ENCODE results near the gene CFAP46. TPM values are rescaled to one million over a fixed set of nuclear protein-coding genes. Genes with fewer than 3 reads are reported as not detected.

CFAP46 gene
- total RNA-seq, 1 donor from 2014 or later, result 1.3 TPM

- Histone ChIP-seq H3K27me3 (ENCODE audit: insufficient read depth, low read length) (peaks cover under 1% of the 10 kb centered on the region), H3K4me1 (ENCODE audit: insufficient read depth, low read length) (no peaks in the 10 kb centered on the region), H3K4me2 (ENCODE audit: low read length) (no peak overlapping the region), H3K9ac (ENCODE audit: low read length) (no peak overlapping the region), H3K9me3 (ENCODE audit: insufficient read depth, low read depth, low read length) (no peaks in the 10 kb centered on the region), H3K27ac (ENCODE audit: low read depth, low read length) (no peak overlapping the region), H3K79me2 (ENCODE audit: insufficient read depth, low read length) (no peaks in the 10 kb centered on the region), H2AFZ (ENCODE audit: low read depth, low read length) (no peak overlapping the region), H3K4me3 (ENCODE audit: insufficient read depth, low read depth, low read length) (no peak overlapping the region), H3K36me3 (ENCODE audit: insufficient read depth, low read length) (no peaks in the 10 kb centered on the region), H4K20me1 (ENCODE audit: insufficient read depth, low read length) (no peaks in the 10 kb centered on the region)
- Mint-ChIP-seq H3K27ac (ENCODE audit: unreplicated experiment) (no peak overlapping the region), H3K9me3 (ENCODE audit: unreplicated experiment) (peaks cover 3% of the 10 kb centered on the region), H3K4me3 (ENCODE audit: unreplicated experiment) (no peak overlapping the region), H3K27me3 (ENCODE audit: low read depth, unreplicated experiment) (peaks cover 40% of the 10 kb centered on the region), H3K36me3 (ENCODE audit: low read depth, unreplicated experiment) (peaks cover 2% of the 10 kb centered on the region), H3K4me1 (ENCODE audit: low read depth, unreplicated experiment) (peaks cover 1% of the 10 kb centered on the region)
- no peak for FAIRE-seq
- TF ChIP-seq, protein P1, sequence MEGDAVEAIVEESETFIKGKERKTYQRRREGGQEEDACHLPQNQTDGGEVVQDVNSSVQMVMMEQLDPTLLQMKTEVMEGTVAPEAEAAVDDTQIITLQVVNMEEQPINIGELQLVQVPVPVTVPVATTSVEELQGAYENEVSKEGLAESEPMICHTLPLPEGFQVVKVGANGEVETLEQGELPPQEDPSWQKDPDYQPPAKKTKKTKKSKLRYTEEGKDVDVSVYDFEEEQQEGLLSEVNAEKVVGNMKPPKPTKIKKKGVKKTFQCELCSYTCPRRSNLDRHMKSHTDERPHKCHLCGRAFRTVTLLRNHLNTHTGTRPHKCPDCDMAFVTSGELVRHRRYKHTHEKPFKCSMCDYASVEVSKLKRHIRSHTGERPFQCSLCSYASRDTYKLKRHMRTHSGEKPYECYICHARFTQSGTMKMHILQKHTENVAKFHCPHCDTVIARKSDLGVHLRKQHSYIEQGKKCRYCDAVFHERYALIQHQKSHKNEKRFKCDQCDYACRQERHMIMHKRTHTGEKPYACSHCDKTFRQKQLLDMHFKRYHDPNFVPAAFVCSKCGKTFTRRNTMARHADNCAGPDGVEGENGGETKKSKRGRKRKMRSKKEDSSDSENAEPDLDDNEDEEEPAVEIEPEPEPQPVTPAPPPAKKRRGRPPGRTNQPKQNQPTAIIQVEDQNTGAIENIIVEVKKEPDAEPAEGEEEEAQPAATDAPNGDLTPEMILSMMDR (IDR thresholded peaks at IDR 0.05; ENCODE audit: insufficient read depth, low read depth, low read length), result no peak
- no peak for TF ChIP-seq EZH2 (IDR thresholded peaks at IDR 0.05; ENCODE audit: insufficient read depth, low read length)
- no peak for DNase-seq (ENCODE audit: low read depth)
Observed at GRCh38 chr10:132865171-132865631, 77.2 kb downstream of the CFAP46 start.

DNA sequence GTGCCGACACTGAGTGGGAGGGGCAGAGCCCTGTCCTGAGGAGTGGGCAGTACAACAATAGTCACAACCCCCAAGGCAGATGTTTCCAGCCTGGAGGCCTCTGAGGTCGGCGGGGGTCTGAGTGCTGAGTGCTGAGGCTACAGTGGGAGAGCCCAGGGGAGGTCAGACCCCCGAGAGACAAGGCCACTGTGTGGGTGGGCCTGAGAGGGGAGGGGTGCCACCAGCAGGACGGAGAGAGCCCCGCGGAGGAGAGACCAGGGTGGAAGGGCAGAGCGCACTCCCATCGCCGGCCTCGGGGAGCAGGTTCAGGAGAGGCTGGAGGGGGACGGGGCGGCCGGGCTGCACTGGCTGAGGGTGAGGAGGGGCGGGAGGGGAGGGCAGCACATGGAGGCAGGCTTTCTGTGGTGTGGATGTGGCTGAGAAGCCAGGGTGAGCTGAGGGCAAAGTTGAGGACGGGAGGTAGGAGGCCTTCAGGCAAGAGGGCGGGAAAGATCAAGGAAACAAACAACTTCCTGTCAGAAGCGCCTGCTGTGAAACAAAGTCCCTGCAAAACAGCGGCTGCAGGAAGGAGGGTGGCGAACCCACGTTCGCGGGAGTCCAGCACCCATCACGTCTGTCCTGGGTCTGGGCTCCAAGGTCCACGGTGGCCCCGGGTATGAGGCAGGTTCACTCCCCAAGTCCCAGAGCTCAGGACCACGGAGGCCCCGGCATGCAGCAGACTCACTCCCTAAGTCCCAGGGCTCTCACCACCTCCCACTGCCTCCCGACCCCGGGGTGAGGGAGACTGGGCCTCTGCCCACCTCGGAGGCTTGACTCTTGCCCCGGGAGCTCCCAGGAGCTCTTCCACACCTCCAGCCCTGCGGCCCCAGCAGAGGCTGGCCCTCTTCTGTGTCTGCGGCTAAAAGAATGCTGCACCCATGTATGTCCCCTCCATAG is 79.6 kb downstream of the CFAP46 start:
- Mint-ChIP-seq H3K4me1 (ENCODE audit: low read depth, unreplicated experiment) (peaks cover 1% of the 10 kb centered on the region), H3K36me3 (ENCODE audit: low read depth, unreplicated experiment) (peaks cover 2% of the 10 kb centered on the region), H3K27ac (ENCODE audit: unreplicated experiment) (no peak overlapping the region), H3K27me3 (ENCODE audit: low read depth, unreplicated experiment) (peaks cover 33% of the 10 kb centered on the region), H3K4me3 (ENCODE audit: unreplicated experiment) (no peak overlapping the region), H3K9me3 (ENCODE audit: unreplicated experiment) (no peaks in the 10 kb centered on the region)
- H4K20me1 ChIP-seq (ENCODE audit: insufficient read depth, low read length), result no peaks in the 10 kb centered on the region
- no peak for TF ChIP-seq EZH2 (IDR thresholded peaks at IDR 0.05; ENCODE audit: insufficient read depth, low read length)
- TF ChIP-seq, protein P1 (IDR thresholded peaks at IDR 0.05; ENCODE audit: insufficient read depth, low read depth, low read length), result no peak
- DNase-seq (ENCODE audit: low read depth) (no peak), FAIRE-seq (no peak)
- peaks cover 2% of the 10 kb centered on the region for H3K27me3 ChIP-seq (ENCODE audit: insufficient read depth, low read length)
- H3K9ac ChIP-seq (ENCODE audit: low read length), result no peak overlapping the region
- no peak overlapping the region for H3K27ac ChIP-seq (ENCODE audit: low read depth, low read length)
- H3K9me3 ChIP-seq (ENCODE audit: insufficient read depth, low read depth, low read length), result no peaks in the 10 kb centered on the region
- H3K36me3 ChIP-seq (ENCODE audit: insufficient read depth, low read length), result no peaks in the 10 kb centered on the region
- no peaks in the 10 kb centered on the region for H3K4me1 ChIP-seq (ENCODE audit: insufficient read depth, low read length)
- H2AFZ ChIP-seq (ENCODE audit: low read depth, low read length), result no peak overlapping the region
- H3K4me3 ChIP-seq (ENCODE audit: insufficient read depth, low read depth, low read length), result no peak overlapping the region
- H3K79me2 ChIP-seq (ENCODE audit: insufficient read depth, low read length), result no peaks in the 10 kb centered on the region
- no peak overlapping the region for H3K4me2 ChIP-seq (ENCODE audit: low read length)

All from astrocyte (in vitro differentiated cells and primary cell).